Loucy (cell line): ENCODE data around the gene EIF4E3.

ENCODE experiments used
- H2AFZ ChIP-seq: fragments of 200-600 bp; sonication (generic); 2 replicates; pipeline ENCODE4 v1.6.0; 2016; ENCODE audit warnings: antibody characterized with exemption, mild to moderate bottlenecking, low read length, moderate library complexity
- H3F3A ChIP-seq: fragments of 200-600 bp; 2 replicates; pipeline ENCODE4 v1.6.0; 2016; ENCODE audit warnings: antibody characterized with exemption, low read depth, mild to moderate bottlenecking
- H3K27me3 ChIP-seq: fragments of 200-600 bp; sonication (generic); 2 replicates; pipeline ENCODE4 v1.6.1; 2014; ENCODE audit warnings: low read length, mild to moderate bottlenecking; ENCODE audit not compliant: insufficient read depth, poor library complexity, severe bottlenecking
- H3K36me3 ChIP-seq: fragments of 200-600 bp; sonication (generic); 2 replicates; pipeline ENCODE4 v1.6.1; 2016; ENCODE audit warnings: low read length; ENCODE audit not compliant: insufficient read depth
- H3K4me1 ChIP-seq: fragments of 200-600 bp; sonication (generic); 2 replicates; pipeline ENCODE4 v1.5.1; 2014; ENCODE audit warnings: low read length, mild to moderate bottlenecking; ENCODE audit not compliant: insufficient read depth, poor library complexity, severe bottlenecking
- H3K4me2 ChIP-seq: fragments of 200-600 bp; sonication (generic); 2 replicates; pipeline ENCODE4 v1.6.0; 2014; ENCODE audit warnings: antibody characterized with exemption, low read length, low read depth, mild to moderate bottlenecking; ENCODE audit not compliant: poor library complexity, severe bottlenecking
- H3K4me3 ChIP-seq: fragments of 200-600 bp; sonication (generic); 2 replicates; pipeline ENCODE4 v1.5.1; 2014; ENCODE audit warnings: low read length, mild to moderate bottlenecking, mixed read lengths; ENCODE audit not compliant: poor library complexity, severe bottlenecking
- H3K79me2 ChIP-seq: fragments of 200-600 bp; sonication (generic); 2 replicates; pipeline ENCODE4 v1.6.1; 2014; ENCODE audit warnings: low read length; ENCODE audit not compliant: insufficient read depth
- H3K9ac ChIP-seq: fragments of 200-600 bp; sonication (generic); 2 replicates; pipeline ENCODE4 v1.6.0; 2014; ENCODE audit warnings: mild to moderate bottlenecking, low read depth, low read length, moderate library complexity; ENCODE audit not compliant: poor library complexity, severe bottlenecking
- H3K9me2 ChIP-seq: fragments of 200-600 bp; sonication (generic); replicated peaks from 2 replicates; pipeline ENCODE4 v1.6.1; 2016; ENCODE audit warnings: low read depth, low read length, mixed read lengths
- H3K9me3 ChIP-seq: fragments of 200-600 bp; sonication (generic); 2 replicates; pipeline ENCODE4 v1.6.1; 2014; ENCODE audit warnings: mild to moderate bottlenecking, antibody characterized with exemption, low read length, low read depth; ENCODE audit not compliant: insufficient read depth
- H4K20me1 ChIP-seq: fragments of 200-600 bp; sonication (generic); 2 replicates; pipeline ENCODE4 v1.6.0; 2014; ENCODE audit warnings: antibody characterized with exemption, low read length, mild to moderate bottlenecking; ENCODE audit not compliant: insufficient read depth, poor library complexity, severe bottlenecking
- EZH2phosphoT487 ChIP-seq: fragments of 200-600 bp; IDR thresholded peaks from 2 replicates; pipeline ENCODE4 v1.6.1; 2018; ENCODE audit warnings: antibody characterized with exemption, mild to moderate bottlenecking, moderate library complexity, borderline replicate concordance
- TF ChIP-seq, protein P1 (sequence below): fragments of 200-600 bp; sonication (generic); conservative IDR thresholded peaks from 2 replicates; pipeline ENCODE4 v1.5.1; 2014; ENCODE audit warnings: mild to moderate bottlenecking, antibody characterized with exemption, low read length

The EIF4E3 gene

DNA sequence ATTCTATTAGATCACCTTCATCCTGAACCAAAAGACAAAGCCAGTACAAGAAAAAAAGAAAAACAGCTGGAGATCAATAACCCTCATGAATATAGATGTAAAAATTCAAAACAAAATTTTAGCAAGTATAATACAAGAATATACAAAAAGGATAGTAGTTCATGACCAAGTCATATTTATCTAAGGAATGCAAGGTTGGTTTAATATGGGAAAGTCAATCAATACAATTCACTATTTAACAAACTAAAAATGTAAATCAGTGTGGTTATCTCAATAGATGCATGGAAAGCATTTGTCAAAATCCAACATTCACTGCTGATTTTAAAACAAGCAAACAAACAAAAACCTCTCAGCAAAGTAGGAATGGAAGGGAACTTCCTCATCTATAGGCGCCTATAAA lies 17.4 kb upstream of the EIF4E3 start:
- peaks cover 11% of the 10 kb centered on the region for H3K9me3 ChIP-seq
- no peaks in the 10 kb centered on the region for H3K27me3 ChIP-seq
- TF ChIP-seq, protein P1, sequence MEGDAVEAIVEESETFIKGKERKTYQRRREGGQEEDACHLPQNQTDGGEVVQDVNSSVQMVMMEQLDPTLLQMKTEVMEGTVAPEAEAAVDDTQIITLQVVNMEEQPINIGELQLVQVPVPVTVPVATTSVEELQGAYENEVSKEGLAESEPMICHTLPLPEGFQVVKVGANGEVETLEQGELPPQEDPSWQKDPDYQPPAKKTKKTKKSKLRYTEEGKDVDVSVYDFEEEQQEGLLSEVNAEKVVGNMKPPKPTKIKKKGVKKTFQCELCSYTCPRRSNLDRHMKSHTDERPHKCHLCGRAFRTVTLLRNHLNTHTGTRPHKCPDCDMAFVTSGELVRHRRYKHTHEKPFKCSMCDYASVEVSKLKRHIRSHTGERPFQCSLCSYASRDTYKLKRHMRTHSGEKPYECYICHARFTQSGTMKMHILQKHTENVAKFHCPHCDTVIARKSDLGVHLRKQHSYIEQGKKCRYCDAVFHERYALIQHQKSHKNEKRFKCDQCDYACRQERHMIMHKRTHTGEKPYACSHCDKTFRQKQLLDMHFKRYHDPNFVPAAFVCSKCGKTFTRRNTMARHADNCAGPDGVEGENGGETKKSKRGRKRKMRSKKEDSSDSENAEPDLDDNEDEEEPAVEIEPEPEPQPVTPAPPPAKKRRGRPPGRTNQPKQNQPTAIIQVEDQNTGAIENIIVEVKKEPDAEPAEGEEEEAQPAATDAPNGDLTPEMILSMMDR, result no peak
- no peak for TF ChIP-seq EZH2phosphoT487
- no peak overlapping the region for H2AFZ ChIP-seq
- H3K36me3 ChIP-seq, result no peaks in the 10 kb centered on the region
- no peaks in the 10 kb centered on the region for H3K79me2 ChIP-seq
- H3K4me1 ChIP-seq, result no peaks in the 10 kb centered on the region
- H3K9me2 ChIP-seq, result no peaks in the 10 kb centered on the region
- H3F3A ChIP-seq, result no peaks in the 10 kb centered on the region
- no peak overlapping the region for H3K4me2 ChIP-seq
- no peak overlapping the region for H3K4me3 ChIP-seq
- H3K9ac ChIP-seq, result no peak overlapping the region
- H4K20me1 ChIP-seq, result no peaks in the 10 kb centered on the region

DNA sequence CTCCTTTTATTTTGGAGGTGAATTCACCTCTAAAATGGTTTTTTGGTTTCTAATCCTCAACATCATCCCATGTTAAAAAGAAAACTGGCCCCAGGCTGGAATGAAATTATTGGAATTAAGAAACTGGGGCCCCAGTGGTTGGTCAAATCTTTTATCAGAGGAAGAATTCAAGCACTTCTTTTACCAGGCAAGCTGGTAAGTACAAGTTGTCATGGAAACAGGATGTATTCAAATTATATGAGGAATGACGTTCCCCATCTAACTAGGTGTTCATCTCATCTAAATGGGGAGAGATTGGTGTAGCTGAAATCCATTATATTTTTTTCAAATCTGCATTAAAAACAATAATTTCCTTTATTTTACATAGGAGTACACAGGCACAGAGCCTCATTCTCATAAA lies 9.7 kb upstream of the EIF4E3 start:
- Histone ChIP-seq H3K9me2 (no peaks in the 10 kb centered on the region), H3K4me1 (peaks cover 3% of the 10 kb centered on the region), H2AFZ (no peak overlapping the region), H4K20me1 (no peaks in the 10 kb centered on the region), H3F3A (no peaks in the 10 kb centered on the region), H3K79me2 (no peaks in the 10 kb centered on the region), H3K9ac (no peak overlapping the region), H3K9me3 (no peaks in the 10 kb centered on the region), H3K27me3 (peaks cover 7% of the 10 kb centered on the region), H3K4me2 (no peak overlapping the region), H3K36me3 (no peaks in the 10 kb centered on the region), H3K4me3 (no peak overlapping the region)
- TF ChIP-seq EZH2phosphoT487, result no peak
- TF ChIP-seq, protein P1, result no peak

DNA sequence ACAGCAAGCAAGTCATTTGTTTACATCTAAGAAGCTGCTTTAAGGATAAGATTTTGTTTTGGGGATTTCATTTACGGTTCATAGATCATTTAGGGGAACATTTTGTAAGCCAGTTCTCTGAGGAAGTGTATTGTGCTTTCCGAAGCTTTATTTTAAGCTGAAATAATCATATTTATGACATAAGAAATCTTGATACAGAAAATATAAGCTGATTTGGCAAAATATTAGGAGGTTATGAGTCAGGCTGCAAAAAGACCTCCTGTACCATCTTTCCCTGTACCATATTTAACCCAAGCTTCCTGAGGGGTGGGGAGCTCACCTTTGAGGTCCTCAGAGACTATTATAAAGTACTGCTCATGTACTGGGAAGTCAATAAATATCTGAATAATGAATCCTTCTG lies 8.1 kb upstream of the EIF4E3 start:
- TF ChIP-seq, protein P1, result no peak
- TF ChIP-seq EZH2phosphoT487, result no peak
- no peaks in the 10 kb centered on the region for H3F3A ChIP-seq
- H2AFZ ChIP-seq, result no peak overlapping the region
- no peaks in the 10 kb centered on the region for H3K9me3 ChIP-seq
- H3K4me3 ChIP-seq, result no peak overlapping the region
- H4K20me1 ChIP-seq, result no peaks in the 10 kb centered on the region
- H3K9me2 ChIP-seq, result no peaks in the 10 kb centered on the region
- H3K36me3 ChIP-seq, result no peaks in the 10 kb centered on the region
- H3K4me2 ChIP-seq, result no peak overlapping the region
- H3K9ac ChIP-seq, result no peak overlapping the region
- H3K79me2 ChIP-seq, result no peaks in the 10 kb centered on the region
- peaks cover 3% of the 10 kb centered on the region for H3K4me1 ChIP-seq
- peaks cover 7% of the 10 kb centered on the region for H3K27me3 ChIP-seq
